Vagina (tissue), 2 donors: ENCODE measurements around the gene TMEM245.

Source experiments
- CTCF ChIP-seq, 3 experiments: fragments of 450-650 bp in 2 of 3; fragments of 200-600 bp in 1 of 3; sonication (generic) in 1 of 3; IDR thresholded peaks; one replicate each; pipeline ENCODE4 v1.5.1; 2017 to 2019; ENCODE audit warnings: antibody characterized with exemption in 3 of 3, mild to moderate bottlenecking in 2 of 3, moderate library complexity in 2 of 3
- POLR2A ChIP-seq, 2 donors: fragments of 450-650 bp; IDR thresholded peaks; one replicate each; pipeline ENCODE4 v1.6.1; 2017; ENCODE audit warnings: antibody characterized with exemption in 2 of 2, mild to moderate bottlenecking in 2 of 2, moderate library complexity in 2 of 2

DNA sequence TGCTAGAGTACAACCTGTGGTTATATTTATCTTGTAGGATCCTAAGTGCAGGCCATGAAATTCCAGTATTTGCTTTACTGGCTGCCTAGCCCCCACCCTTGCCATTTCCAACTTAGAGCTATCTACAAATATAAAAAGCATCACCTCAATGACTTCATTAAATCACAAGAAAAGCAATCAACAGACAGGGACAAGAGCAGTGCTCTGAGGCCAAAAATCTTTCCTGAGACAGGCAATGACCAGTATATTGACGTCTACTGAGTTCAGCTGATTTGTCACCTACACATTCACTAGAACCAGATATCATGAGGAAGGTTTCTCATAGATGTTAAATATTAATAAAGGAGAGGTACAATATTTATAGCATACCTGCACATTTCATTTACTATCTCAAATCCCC, 68.0 kb downstream of the TMEM245 start:
- TF ChIP-seq CTCF (IDR thresholded peaks at IDR 0.05) (no peak), POLR2A (IDR thresholded peaks at IDR 0.05) (no peak)
